Measurements from ENCODE around the gene LEP. TPM values are rescaled to one million over a fixed set of nuclear protein-coding genes. Genes with fewer than 3 reads are reported as not detected.

The LEP gene
- total and polyA plus RNA-seq, 7 donors = 0.08 to 0.78 (median 0.30) TPM

GRCh38 chr7:128244861-128245260 is 3.8 kb downstream of the LEP start:
- Histone ChIP-seq H3K27ac (no peak overlapping the region), H3K9me3 (no peaks in the 10 kb centered on the region), H3K4me1 (no peaks in the 10 kb centered on the region), H3K27me3 (ENCODE audit: insufficient read depth in 3 of 3, low read length in 2 of 3) (peaks cover 0 to 41% (median 14%) of the 10 kb centered on the region in 3 donors), H3K4me3 (no peak overlapping the region), H3K36me3 (ENCODE audit: insufficient read depth in 1 of 2, low read depth in 1 of 2) (no peaks in the 10 kb centered on the region)
- intact Hi-C loops (cut with DNase I) = no loop called here
- DNase-seq (no peak), ATAC-seq (no peak)
- 74 to 84% (median 83%) methylated on average over 3 of the region's 3 CpGs for WGBS, 3 donors
- no peak for TF ChIP-seq CTCF (IDR thresholded peaks at IDR 0.05)

GRCh38 chr7:128247108-128247507 is 6.0 kb downstream of the LEP start:
- H3K27ac ChIP-seq = no peak overlapping the region
- DNase-seq = no peak
- no peaks in the 10 kb centered on the region for H3K36me3 ChIP-seq (ENCODE audit: insufficient read depth in 1 of 2, low read depth in 1 of 2)
- H3K27me3 ChIP-seq (ENCODE audit: insufficient read depth in 3 of 3, low read length in 2 of 3) = peaks cover 3 to 22% (median 5%) of the 10 kb centered on the region in 3 donors
- TF ChIP-seq CTCF (IDR thresholded peaks at IDR 0.05) = no peak
- H3K4me1 ChIP-seq = no peaks in the 10 kb centered on the region
- 40 to 57% (median 45%) methylated on average over 5 of the region's 5 CpGs for WGBS, 3 donors
- no peaks in the 10 kb centered on the region for H3K9me3 ChIP-seq
- H3K4me3 ChIP-seq = no peak overlapping the region
- intact Hi-C loops (cut with DNase I) = no loop called here
- ATAC-seq = no peak

- no peak for TF ChIP-seq CTCF (IDR thresholded peaks at IDR 0.05)
- WGBS, 3 donors = 78 to 90% (median 81%) methylated on average over 7 of the region's 7 CpGs
- no peak overlapping the region for H3K4me3 ChIP-seq
- intact Hi-C loops (cut with DNase I) = no loop called here
- H3K36me3 ChIP-seq (ENCODE audit: insufficient read depth in 1 of 2, low read depth in 1 of 2) = no peaks in the 10 kb centered on the region
- no peaks in the 10 kb centered on the region for H3K4me1 ChIP-seq
- no peak for DNase-seq
- H3K27me3 ChIP-seq (ENCODE audit: insufficient read depth in 3 of 3, low read length in 2 of 3) = peaks cover 3 to 16% (median 5%) of the 10 kb centered on the region in 3 donors
- ATAC-seq = no peak
- no peaks in the 10 kb centered on the region for H3K9me3 ChIP-seq
- no peak overlapping the region for H3K27ac ChIP-seq
Observed at GRCh38 chr7:128247640-128248194, 6.6 kb downstream of the LEP start.

GRCh38 chr7:128251337-128251736 is 10.3 kb downstream of the LEP start:
- WGBS, 3 donors = 60 to 65% (median 62%) methylated on average over 4 of the region's 4 CpGs
- ATAC-seq = no peak
- intact Hi-C loops (cut with DNase I) = no loop called here
- no peaks in the 10 kb centered on the region for H3K9me3 ChIP-seq
- H3K4me1 ChIP-seq = no peaks in the 10 kb centered on the region
- DNase-seq = no peak
- TF ChIP-seq CTCF (IDR thresholded peaks at IDR 0.05) = no peak
- no peak overlapping the region for H3K27ac ChIP-seq
- no peak overlapping the region for H3K4me3 ChIP-seq
- H3K36me3 ChIP-seq (ENCODE audit: insufficient read depth in 1 of 2, low read depth in 1 of 2) = no peaks in the 10 kb centered on the region
- H3K27me3 ChIP-seq (ENCODE audit: insufficient read depth in 3 of 3, low read length in 2 of 3) = peaks cover 3 to 8% (median 4%) of the 10 kb centered on the region in 3 donors

GRCh38 chr7:128253701-128254100 is 12.6 kb downstream of the LEP start:
- intact Hi-C loops (cut with DNase I) = no loop called here
- TF ChIP-seq CTCF (IDR thresholded peaks at IDR 0.05) = no peak
- no peaks in the 10 kb centered on the region for H3K36me3 ChIP-seq (ENCODE audit: insufficient read depth in 1 of 2, low read depth in 1 of 2)
- H3K4me1 ChIP-seq = no peaks in the 10 kb centered on the region
- no peaks in the 10 kb centered on the region for H3K9me3 ChIP-seq
- WGBS, 3 donors = 87 to 94% (median 89%) methylated on average over 8 of the region's 8 CpGs
- H3K4me3 ChIP-seq = no peak overlapping the region
- DNase-seq (no peak), ATAC-seq (no peak)
- peaks cover 3 to 8% (median 4%) of the 10 kb centered on the region in 3 donors for H3K27me3 ChIP-seq (ENCODE audit: insufficient read depth in 3 of 3, low read length in 2 of 3)
- no peak overlapping the region for H3K27ac ChIP-seq
